Measurements from ENCODE around the gene CRHR1.

The CRHR1 gene

GRCh38 chr17:45828171-45828570 lies 44.1 kb downstream of the CRHR1 start (continued):
- TF ChIP-seq, protein P1, sequence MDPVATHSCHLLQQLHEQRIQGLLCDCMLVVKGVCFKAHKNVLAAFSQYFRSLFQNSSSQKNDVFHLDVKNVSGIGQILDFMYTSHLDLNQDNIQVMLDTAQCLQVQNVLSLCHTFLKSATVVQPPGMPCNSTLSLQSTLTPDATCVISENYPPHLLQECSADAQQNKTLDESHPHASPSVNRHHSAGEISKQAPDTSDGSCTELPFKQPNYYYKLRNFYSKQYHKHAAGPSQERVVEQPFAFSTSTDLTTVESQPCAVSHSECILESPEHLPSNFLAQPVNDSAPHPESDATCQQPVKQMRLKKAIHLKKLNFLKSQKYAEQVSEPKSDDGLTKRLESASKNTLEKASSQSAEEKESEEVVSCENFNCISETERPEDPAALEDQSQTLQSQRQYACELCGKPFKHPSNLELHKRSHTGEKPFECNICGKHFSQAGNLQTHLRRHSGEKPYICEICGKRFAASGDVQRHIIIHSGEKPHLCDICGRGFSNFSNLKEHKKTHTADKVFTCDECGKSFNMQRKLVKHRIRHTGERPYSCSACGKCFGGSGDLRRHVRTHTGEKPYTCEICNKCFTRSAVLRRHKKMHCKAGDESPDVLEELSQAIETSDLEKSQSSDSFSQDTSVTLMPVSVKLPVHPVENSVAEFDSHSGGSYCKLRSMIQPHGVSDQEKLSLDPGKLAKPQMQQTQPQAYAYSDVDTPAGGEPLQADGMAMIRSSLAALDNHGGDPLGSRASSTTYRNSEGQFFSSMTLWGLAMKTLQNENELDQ (tag by site-specific recombination; IDR thresholded peaks at IDR 0.05; ENCODE audit: low read depth), result no peak
- no peak for TF ChIP-seq ZNF184 (tag by site-specific recombination; IDR thresholded peaks at IDR 0.05)
- no peak for TF ChIP-seq ZNF768 (tag by site-specific recombination; IDR thresholded peaks at IDR 0.05)
- no peak for TF ChIP-seq ZNF623 (tag by site-specific recombination; IDR thresholded peaks at IDR 0.05)
- no peak for TF ChIP-seq KLF10 (tag by site-specific recombination; IDR thresholded peaks at IDR 0.05)
- TF ChIP-seq ZNF350 (tag by site-specific recombination; IDR thresholded peaks at IDR 0.05), result no peak

- ChIA-PET CTCF (interaction anchor here (0.6 to 8.4 kb wide), 3 partner anchors 10 to 587 kb away, joined by 3 to 99 read pairs (median 5); no protein-coding TSS in a partner anchor), POLR2A (no interaction called here)
- Histone ChIP-seq H3K27ac (ENCODE audit: extremely low read depth, low read depth, low read length) (no peak overlapping the region), H3K4me1 (ENCODE audit: control insufficient read depth, insufficient read depth, low read length) (no peaks in the 10 kb centered on the region), H3K9me3 (ENCODE audit: control insufficient read depth, insufficient read depth, low read depth, low read length) (no peaks in the 10 kb centered on the region), H3K4me3 (ENCODE audit: low read depth, low read length) (no peak overlapping the region), H3K36me3 (ENCODE audit: control insufficient read depth in 2 of 2, insufficient read depth in 1 of 2, low read length in 2 of 2) (no peaks in the 10 kb centered on the region)
- no peak for TF ChIP-seq MYNN (tag by site-specific recombination; IDR thresholded peaks at IDR 0.05; ENCODE audit: borderline replicate concordance)
- TF ChIP-seq, protein P2, sequence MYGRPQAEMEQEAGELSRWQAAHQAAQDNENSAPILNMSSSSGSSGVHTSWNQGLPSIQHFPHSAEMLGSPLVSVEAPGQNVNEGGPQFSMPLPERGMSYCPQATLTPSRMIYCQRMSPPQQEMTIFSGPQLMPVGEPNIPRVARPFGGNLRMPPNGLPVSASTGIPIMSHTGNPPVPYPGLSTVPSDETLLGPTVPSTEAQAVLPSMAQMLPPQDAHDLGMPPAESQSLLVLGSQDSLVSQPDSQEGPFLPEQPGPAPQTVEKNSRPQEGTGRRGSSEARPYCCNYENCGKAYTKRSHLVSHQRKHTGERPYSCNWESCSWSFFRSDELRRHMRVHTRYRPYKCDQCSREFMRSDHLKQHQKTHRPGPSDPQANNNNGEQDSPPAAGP (tag by site-specific recombination; IDR thresholded peaks at IDR 0.05), result 0 out of 2 replicates have a peak, but pooled peaks have one; percentile 40
Observed at GRCh38 chr17:45828582-45829133, 44.5 kb downstream of the CRHR1 start.

DNA sequence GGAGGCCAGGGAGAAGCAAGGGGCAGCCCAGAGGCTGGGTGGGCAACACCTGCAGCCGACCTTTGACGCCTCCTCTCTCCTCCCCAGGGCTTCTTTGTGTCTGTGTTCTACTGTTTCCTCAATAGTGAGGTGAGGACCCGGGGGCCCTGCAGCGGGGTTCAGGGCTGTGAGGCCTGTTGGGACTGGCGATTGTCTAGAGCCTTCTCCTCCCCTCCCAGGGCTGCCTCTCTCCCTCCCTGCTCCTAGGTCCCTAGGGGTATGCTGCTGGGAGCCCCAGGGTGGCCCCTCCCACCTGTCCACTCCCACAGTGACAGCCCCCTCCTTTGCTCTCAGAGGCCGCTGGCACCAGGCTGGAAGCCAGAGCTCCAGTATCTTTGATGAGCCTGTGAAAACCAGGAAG lies 49.8 kb downstream of the CRHR1 start:
- POLR2A ChIA-PET, result interaction anchor here (0.6 kb wide), 1 partner anchor 158 kb away, joined by 3 read pairs; no protein-coding TSS in a partner anchor
- Histone ChIP-seq H3K4me3 (ENCODE audit: low read depth, low read length) (no peak overlapping the region), H3K9me3 (ENCODE audit: control insufficient read depth, insufficient read depth, low read depth, low read length) (no peaks in the 10 kb centered on the region), H3K4me1 (ENCODE audit: control insufficient read depth, insufficient read depth, low read length) (no peaks in the 10 kb centered on the region), H3K27ac (ENCODE audit: extremely low read depth, low read depth, low read length) (no peak overlapping the region), H3K36me3 (ENCODE audit: control insufficient read depth in 2 of 2, insufficient read depth in 1 of 2, low read length in 2 of 2) (no peaks in the 10 kb centered on the region)
- peak; percentile 47 for TF ChIP-seq ZFHX2 (tag by site-specific recombination; conservative IDR thresholded peaks at IDR 0.05)
- TF ChIP-seq ZSCAN30 (tag by site-specific recombination; IDR thresholded peaks at IDR 0.05), result no peak
- TF ChIP-seq ZIC2 (tag by site-specific recombination; IDR thresholded peaks at IDR 0.05), result peak; percentile 46
- 0 out of 2 replicates have a peak, but pooled peaks have one; percentile 7 for TF ChIP-seq GLIS1 (tag by site-specific recombination; IDR thresholded peaks at IDR 0.05)
- CTCF ChIA-PET, result interaction anchor here (1.0 to 8.4 kb wide), 5 partner anchors 16 to 193 kb away, joined by 3 to 99 read pairs (median 8); no protein-coding TSS in a partner anchor

GRCh38 chr17:45834471-45835396 lies 50.6 kb downstream of the CRHR1 start:
- CTCF ChIA-PET, result interaction anchor here (0.6 to 8.4 kb wide), 8 partner anchors 15 to 557 kb away, joined by 3 to 99 read pairs (median 6); no protein-coding TSS in a partner anchor
- TF ChIP-seq ZNF791 (tag by site-specific recombination; IDR thresholded peaks at IDR 0.05), result no peak
- TF ChIP-seq GLIS1 (tag by site-specific recombination; IDR thresholded peaks at IDR 0.05), result no peak
- no peak for TF ChIP-seq ZNF623 (tag by site-specific recombination; IDR thresholded peaks at IDR 0.05)
- TF ChIP-seq ZNF394 (tag by site-specific recombination; IDR thresholded peaks at IDR 0.05; ENCODE audit: borderline replicate concordance), result no peak
- no peak for TF ChIP-seq ZNF529 (tag by site-specific recombination; IDR thresholded peaks at IDR 0.05; ENCODE audit: insufficient replicate concordance)
- no peak for TF ChIP-seq REST (tag by site-specific recombination; IDR thresholded peaks at IDR 0.05)
- TF ChIP-seq, protein P1 (tag by site-specific recombination; IDR thresholded peaks at IDR 0.05; ENCODE audit: low read depth), result no peak
- TF ChIP-seq ZNF785 (tag by site-specific recombination; IDR thresholded peaks at IDR 0.05), result no peak

More at GRCh38 chr17:45834471-45835396, 50.6 kb downstream of the CRHR1 start:
- POLR2A ChIA-PET, result interaction anchor here (0.6 kb wide), 1 partner anchor 157 kb away, joined by 3 read pairs; no protein-coding TSS in a partner anchor
- H3K27ac ChIP-seq (ENCODE audit: extremely low read depth, low read depth, low read length), result no peak overlapping the region
- H3K4me1 ChIP-seq (ENCODE audit: control insufficient read depth, insufficient read depth, low read length), result no peaks in the 10 kb centered on the region
- H3K9me3 ChIP-seq (ENCODE audit: control insufficient read depth, insufficient read depth, low read depth, low read length), result no peaks in the 10 kb centered on the region
- H3K36me3 ChIP-seq (ENCODE audit: control insufficient read depth in 2 of 2, insufficient read depth in 1 of 2, low read length in 2 of 2), result no peaks in the 10 kb centered on the region
- no peak overlapping the region for H3K4me3 ChIP-seq (ENCODE audit: low read depth, low read length)
